Suprapubic skin (tissue), 4 donors: ENCODE results near the gene FBRSL1. TPM values are rescaled to one million over a fixed set of nuclear protein-coding genes. Genes with fewer than 3 reads are reported as not detected.

Experiments
- DNase-seq, 2 donors: peaks; one replicate each; pipeline ENCODE4 v3.0.0-alpha.2; 2019; ENCODE audit warnings: low spot score in 2 of 2
- H3K27ac ChIP-seq: fragments of 200-600 bp; sonication (generic); one replicate; pipeline ENCODE4 v1.5.1; 2019
- H3K27me3 ChIP-seq: fragments of 200-600 bp; sonication (generic); one replicate; pipeline ENCODE4 v1.5.1; 2019
- H3K36me3 ChIP-seq: fragments of 200-600 bp; sonication (generic); one replicate; pipeline ENCODE4 v1.5.1; 2019
- H3K4me1 ChIP-seq: fragments of 200-600 bp; sonication (generic); one replicate; pipeline ENCODE4 v1.5.1; 2019
- H3K4me3 ChIP-seq: fragments of 200-600 bp; sonication (generic); one replicate; pipeline ENCODE4 v1.5.1; 2019; ENCODE audit warnings: mild to moderate bottlenecking
- H3K9me3 ChIP-seq: fragments of 200-600 bp; sonication (generic); one replicate; pipeline ENCODE4 v1.5.1; 2019
- EP300 ChIP-seq: sonication (generic); formaldehyde crosslinking; IDR thresholded peaks from one replicate; pipeline ENCODE4 v1.6.1; 2017; ENCODE audit warnings: antibody characterized with exemption
- POLR2A ChIP-seq, 2 donors: fragments of 450-650 bp; IDR thresholded peaks; one replicate each; pipeline ENCODE4 v1.6.1; 2017; ENCODE audit warnings: antibody characterized with exemption in 2 of 2, mild to moderate bottlenecking in 2 of 2, moderate library complexity in 2 of 2
- POLR2AphosphoS5 ChIP-seq, 3 donors: sonication (generic); formaldehyde crosslinking; IDR thresholded peaks; one replicate each; pipeline ENCODE4 v1.6.1; 2017; ENCODE audit warnings: antibody characterized with exemption in 3 of 3
- WGBS: methylation state at CpG from one replicate; pipeline ENCODE4 v1.1.5; 2018; 5-methylcytosine and 5-hydroxymethylcytosine counted together
- total RNA-seq, 4 donors: library from RNA; depleted of rRNA; stranded (reverse); fragments of >200 nt; gene quantifications; one replicate each; pipeline ENCODE4 v1.1.0, GENCODE V29; 2016
- TF ChIP-seq, protein P1 (sequence below), 2 donors: fragments of 200-600 bp in 1 of 2; fragments of 450-650 bp in 1 of 2; sonication (generic) in 1 of 2; IDR thresholded peaks; one replicate each; pipeline ENCODE4 v1.5.1; 2016 to 2019; ENCODE audit warnings: antibody characterized with exemption in 2 of 2, mild to moderate bottlenecking in 1 of 2, moderate library complexity in 1 of 2

The FBRSL1 gene
- total RNA-seq, 4 donors from 2014 or later, result 26.0 to 33.7 (median 27.2) TPM

DNA sequence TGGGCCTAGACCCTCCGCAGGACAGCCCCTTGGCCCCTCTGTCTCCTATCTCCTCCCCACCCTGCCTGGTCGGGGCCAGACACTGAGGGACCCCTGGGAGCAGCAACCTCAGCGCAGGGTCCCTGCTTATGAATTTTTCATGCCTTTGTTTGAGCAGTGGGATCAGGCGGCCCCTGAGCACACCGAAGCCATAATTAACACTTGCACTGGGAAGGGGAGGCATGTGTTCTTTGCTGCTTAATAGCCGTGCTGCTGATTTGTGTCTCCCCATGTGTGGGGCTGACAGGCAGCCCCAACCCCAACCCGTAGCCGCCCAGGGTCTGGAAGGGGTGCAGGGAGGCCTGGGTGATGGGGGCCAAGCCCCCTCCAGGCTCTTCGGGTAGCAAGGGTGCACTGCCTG is 52.7 kb downstream of the FBRSL1 start:
- no peak for DNase-seq
- no peak overlapping the region for H3K27ac ChIP-seq
- H3K36me3 ChIP-seq, result peaks cover 9% of the 10 kb centered on the region
- H3K4me1 ChIP-seq, result no peaks in the 10 kb centered on the region
- H3K27me3 ChIP-seq, result no peaks in the 10 kb centered on the region
- H3K4me3 ChIP-seq, result no peak overlapping the region
- WGBS, result 84% methylated on average over 4 of the region's 9 CpGs
- TF ChIP-seq EP300, result no peak
- TF ChIP-seq POLR2AphosphoS5 (IDR thresholded peaks at IDR 0.05), result no peak
- TF ChIP-seq POLR2A (IDR thresholded peaks at IDR 0.05), result no peak
- TF ChIP-seq, protein P1, sequence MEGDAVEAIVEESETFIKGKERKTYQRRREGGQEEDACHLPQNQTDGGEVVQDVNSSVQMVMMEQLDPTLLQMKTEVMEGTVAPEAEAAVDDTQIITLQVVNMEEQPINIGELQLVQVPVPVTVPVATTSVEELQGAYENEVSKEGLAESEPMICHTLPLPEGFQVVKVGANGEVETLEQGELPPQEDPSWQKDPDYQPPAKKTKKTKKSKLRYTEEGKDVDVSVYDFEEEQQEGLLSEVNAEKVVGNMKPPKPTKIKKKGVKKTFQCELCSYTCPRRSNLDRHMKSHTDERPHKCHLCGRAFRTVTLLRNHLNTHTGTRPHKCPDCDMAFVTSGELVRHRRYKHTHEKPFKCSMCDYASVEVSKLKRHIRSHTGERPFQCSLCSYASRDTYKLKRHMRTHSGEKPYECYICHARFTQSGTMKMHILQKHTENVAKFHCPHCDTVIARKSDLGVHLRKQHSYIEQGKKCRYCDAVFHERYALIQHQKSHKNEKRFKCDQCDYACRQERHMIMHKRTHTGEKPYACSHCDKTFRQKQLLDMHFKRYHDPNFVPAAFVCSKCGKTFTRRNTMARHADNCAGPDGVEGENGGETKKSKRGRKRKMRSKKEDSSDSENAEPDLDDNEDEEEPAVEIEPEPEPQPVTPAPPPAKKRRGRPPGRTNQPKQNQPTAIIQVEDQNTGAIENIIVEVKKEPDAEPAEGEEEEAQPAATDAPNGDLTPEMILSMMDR (IDR thresholded peaks at IDR 0.05), result no peak
- no peaks in the 10 kb centered on the region for H3K9me3 ChIP-seq

DNA sequence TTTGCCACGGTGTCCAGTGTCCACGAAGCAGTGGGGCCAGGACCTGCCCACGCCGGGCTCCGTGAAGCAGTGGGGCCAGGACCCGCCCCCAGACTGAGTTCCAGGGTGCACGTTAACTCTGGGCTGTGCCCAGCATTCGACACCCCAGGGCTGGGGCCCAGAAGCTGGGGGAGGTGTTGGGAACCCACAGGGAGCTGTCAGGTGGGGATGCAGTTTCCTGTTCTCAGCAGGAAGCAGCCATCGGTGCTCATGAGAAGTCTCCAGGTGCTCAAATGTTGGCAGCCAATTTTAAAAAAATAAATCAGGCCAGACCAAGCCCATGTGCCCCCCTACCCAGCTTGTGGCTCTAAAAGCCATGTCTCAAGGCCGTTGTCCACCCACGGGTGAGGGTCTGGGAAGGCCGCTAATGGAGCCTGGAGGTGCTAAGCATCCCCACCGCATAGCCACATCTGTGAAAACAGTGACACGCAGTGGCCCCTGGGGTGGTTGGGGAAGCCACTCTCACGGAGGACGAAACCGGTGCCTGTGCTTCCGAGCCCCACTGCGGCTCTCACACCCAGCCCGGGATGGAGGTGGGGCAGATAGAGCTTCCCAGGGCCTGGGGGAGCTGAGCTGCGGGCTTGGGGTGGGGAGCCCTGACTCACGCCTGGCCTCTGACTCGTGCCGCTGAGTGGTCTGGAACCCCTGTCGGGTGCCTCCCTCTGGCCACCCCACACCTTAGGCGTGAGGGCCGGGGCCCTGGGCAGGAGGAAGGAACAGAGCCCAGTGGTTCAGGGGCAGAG is 53.5 kb downstream of the FBRSL1 start:
- H3K27ac ChIP-seq, result no peak overlapping the region
- WGBS, result 81% methylated on average over 11 of the region's 27 CpGs

DNA sequence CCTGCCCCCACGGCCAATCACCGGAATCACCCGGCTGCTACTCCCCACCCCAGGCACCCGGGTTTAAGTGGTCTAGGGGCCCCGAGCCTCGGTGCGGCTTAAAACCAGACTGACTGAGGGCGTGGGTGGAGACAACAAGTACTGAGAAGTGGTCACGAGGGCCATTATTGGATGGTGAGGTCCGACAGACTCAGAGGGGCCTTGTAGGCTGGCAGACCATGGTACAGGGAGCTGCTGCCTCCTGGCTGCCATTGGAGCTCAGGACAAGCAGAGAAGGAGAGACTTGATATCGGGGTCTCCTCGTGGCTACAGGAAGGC is 54.1 kb downstream of the FBRSL1 start:
- no peak overlapping the region for H3K27ac ChIP-seq
- no CpG with 5 or more reads among the region's 12 CpGs for WGBS
- no peaks in the 10 kb centered on the region for H3K27me3 ChIP-seq
- TF ChIP-seq EP300 (no peak), POLR2AphosphoS5 (IDR thresholded peaks at IDR 0.05) (no peak), POLR2A (IDR thresholded peaks at IDR 0.05) (no peak)
- TF ChIP-seq, protein P1 (IDR thresholded peaks at IDR 0.05), result no peak
- DNase-seq, result no peak
- H3K9me3 ChIP-seq, result no peaks in the 10 kb centered on the region
- H3K4me1 ChIP-seq, result no peaks in the 10 kb centered on the region
- H3K36me3 ChIP-seq, result peaks cover 18% of the 10 kb centered on the region
- no peak overlapping the region for H3K4me3 ChIP-seq

More for the DNA sequence above, 53.5 kb downstream of the FBRSL1 start:
- no peaks in the 10 kb centered on the region for H3K9me3 ChIP-seq
- peaks cover 13% of the 10 kb centered on the region for H3K36me3 ChIP-seq
- H3K27me3 ChIP-seq, result no peaks in the 10 kb centered on the region
- TF ChIP-seq POLR2A (IDR thresholded peaks at IDR 0.05) (no peak), POLR2AphosphoS5 (IDR thresholded peaks at IDR 0.05) (no peak), EP300 (no peak)
- TF ChIP-seq, protein P1 (IDR thresholded peaks at IDR 0.05), result no peak
- no peak for DNase-seq
- no peak overlapping the region for H3K4me3 ChIP-seq
- no peaks in the 10 kb centered on the region for H3K4me1 ChIP-seq

DNA sequence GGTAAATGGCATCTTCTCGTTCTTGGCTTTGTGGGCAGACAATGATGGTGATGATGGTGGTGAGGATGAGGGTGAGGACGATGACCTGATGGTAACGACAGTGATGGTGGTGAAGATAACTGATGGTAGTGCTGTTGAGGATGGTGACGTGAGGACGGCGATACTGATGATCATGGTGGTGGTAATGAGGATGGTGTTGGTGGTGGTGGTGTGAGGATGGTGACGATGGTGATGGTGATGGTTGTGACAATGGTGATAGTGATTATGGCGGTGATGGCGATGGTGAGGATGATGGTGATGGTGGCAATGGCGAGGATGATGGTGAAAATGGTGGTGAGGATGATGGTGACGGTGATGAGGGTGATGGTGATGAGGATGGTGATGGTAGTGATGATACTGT is 54.5 kb downstream of the FBRSL1 start:
- Histone ChIP-seq H3K4me3 (no peak overlapping the region), H3K27me3 (no peaks in the 10 kb centered on the region), H3K9me3 (no peaks in the 10 kb centered on the region), H3K27ac (no peak overlapping the region), H3K36me3 (peaks cover 22% of the 10 kb centered on the region), H3K4me1 (no peaks in the 10 kb centered on the region)
- DNase-seq, result no peak
- TF ChIP-seq, protein P1 (IDR thresholded peaks at IDR 0.05), result no peak
- TF ChIP-seq POLR2AphosphoS5 (IDR thresholded peaks at IDR 0.05) (no peak), EP300 (no peak), POLR2A (IDR thresholded peaks at IDR 0.05) (no peak)
- 95% methylated on average over 11 of the region's 11 CpGs for WGBS

DNA sequence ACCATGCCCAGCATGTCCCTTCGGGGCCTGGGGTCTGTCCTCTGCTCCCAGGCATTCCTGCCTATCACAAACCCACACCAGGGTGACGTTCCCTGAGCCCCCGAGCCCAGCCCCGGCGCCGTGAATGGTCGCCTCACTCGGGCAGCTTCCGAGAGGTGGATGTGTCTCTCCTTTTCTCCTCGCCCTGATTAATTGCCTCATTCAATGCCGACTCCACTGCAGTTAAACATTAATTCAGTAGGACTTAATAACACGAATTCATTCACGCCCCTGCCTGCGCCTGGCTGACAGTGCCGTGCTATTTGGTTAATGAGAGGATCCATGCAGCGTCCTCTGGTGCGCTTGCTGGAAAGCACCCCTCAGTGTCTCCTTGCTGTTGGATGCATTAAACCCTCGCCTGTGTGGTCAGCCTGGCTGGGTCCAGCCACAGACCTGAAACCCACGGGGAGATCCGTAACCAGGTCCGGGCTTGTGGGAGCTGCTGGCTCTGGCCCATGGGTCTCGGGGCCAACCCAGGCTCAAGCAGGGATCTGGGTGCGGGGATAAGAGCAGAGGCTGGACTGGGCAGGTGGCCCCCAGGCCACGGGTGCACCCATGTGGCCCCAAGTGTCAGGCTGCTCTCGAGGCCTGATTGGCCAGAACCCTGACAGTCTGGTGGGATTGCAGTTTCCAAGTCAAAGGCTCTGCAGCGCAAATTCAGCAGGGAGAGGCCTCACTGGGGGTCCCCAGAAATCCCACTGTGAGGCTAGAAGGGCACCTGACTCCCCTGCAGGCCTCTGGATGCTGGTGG is 55.4 kb downstream of the FBRSL1 start:
- no peak for DNase-seq
- 92% methylated on average over 26 of the region's 26 CpGs for WGBS
- H3K27me3 ChIP-seq, result no peaks in the 10 kb centered on the region

More for the DNA sequence above, 55.4 kb downstream of the FBRSL1 start:
- TF ChIP-seq, protein P1 (IDR thresholded peaks at IDR 0.05), result no peak
- TF ChIP-seq EP300 (no peak), POLR2AphosphoS5 (IDR thresholded peaks at IDR 0.05) (no peak), POLR2A (IDR thresholded peaks at IDR 0.05) (no peak)
- H3K4me1 ChIP-seq, result no peaks in the 10 kb centered on the region
- no peaks in the 10 kb centered on the region for H3K9me3 ChIP-seq
- peaks cover 22% of the 10 kb centered on the region for H3K36me3 ChIP-seq
- H3K27ac ChIP-seq, result no peak overlapping the region
- no peak overlapping the region for H3K4me3 ChIP-seq
